ENCODE measurements around the gene FRG2B. TPM values are rescaled to one million over a fixed set of nuclear protein-coding genes. Genes with fewer than 3 reads are reported as not detected.
"Not testable (repeated sequence)": the region's sequence is repeated elsewhere in the genome, so short reads cannot be mapped to it uniquely, and the experiment has no call there.

Gene FRG2B
- not detected for total RNA-seq

DNA sequence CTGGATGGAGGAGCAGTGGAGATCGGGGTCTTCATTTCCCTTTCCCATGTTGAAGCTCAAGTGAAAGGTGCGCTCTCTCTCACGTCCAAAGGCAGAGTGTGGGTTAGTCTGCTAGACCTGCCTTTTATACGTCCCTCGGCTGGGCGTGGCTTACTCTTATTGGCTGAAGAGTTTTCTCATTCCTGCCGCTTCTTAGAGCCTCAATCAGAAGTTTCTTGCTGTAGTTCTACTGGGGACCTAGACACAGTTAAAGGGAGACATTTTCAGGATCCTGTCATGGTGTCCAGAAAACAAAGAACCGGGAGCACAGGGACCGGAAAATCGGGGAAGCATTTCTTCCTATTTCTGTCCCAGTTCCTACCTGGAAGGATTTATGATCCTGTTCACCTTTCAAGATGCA, at the start of gene FRG2B:
Gene FRG2B, minus strand, starts transcription at position 101 of the 400 bp plus-strand sequence. Its CDS starts 53 bp downstream, at position 48.
- CTCF ChIA-PET; H3K9me3 Mint-ChIP-seq; H3K4me1 Mint-ChIP-seq; POLR2A ChIA-PET; H3K4me3 Mint-ChIP-seq; DNase-seq; H3K27ac Mint-ChIP-seq; H3K27me3 Mint-ChIP-seq; H3K36me3 Mint-ChIP-seq (ENCODE audit: low read depth): not testable (repeated sequence)

GRCh38 chr10:133667446-133667845, 40.9 kb upstream of the FRG2B start:
- H3K9me3 Mint-ChIP-seq; H3K4me1 Mint-ChIP-seq; H3K27ac Mint-ChIP-seq; H3K4me3 Mint-ChIP-seq; DNase-seq; CTCF ChIA-PET; POLR2A ChIA-PET; H3K36me3 Mint-ChIP-seq (ENCODE audit: low read depth): not testable (repeated sequence)
- H3K27me3 Mint-ChIP-seq: peaks cover 11% of the 10 kb centered on the region

GRCh38 chr10:133663544-133664160, 37.1 kb upstream of the FRG2B start:
- H3K9me3 Mint-ChIP-seq; H3K27ac Mint-ChIP-seq; DNase-seq; H3K4me3 Mint-ChIP-seq; CTCF ChIA-PET; H3K4me1 Mint-ChIP-seq; H3K36me3 Mint-ChIP-seq (ENCODE audit: low read depth); POLR2A ChIA-PET: not testable (repeated sequence)
- H3K27me3 Mint-ChIP-seq: peaks cover 11% of the 10 kb centered on the region

GRCh38 chr10:133661122-133661521, 34.5 kb upstream of the FRG2B start:
- H3K4me3 Mint-ChIP-seq; H3K9me3 Mint-ChIP-seq; DNase-seq; CTCF ChIA-PET; H3K27ac Mint-ChIP-seq; H3K36me3 Mint-ChIP-seq (ENCODE audit: low read depth); POLR2A ChIA-PET; H3K4me1 Mint-ChIP-seq: not testable (repeated sequence)
- H3K27me3 Mint-ChIP-seq: peaks cover 11% of the 10 kb centered on the region

DNA sequence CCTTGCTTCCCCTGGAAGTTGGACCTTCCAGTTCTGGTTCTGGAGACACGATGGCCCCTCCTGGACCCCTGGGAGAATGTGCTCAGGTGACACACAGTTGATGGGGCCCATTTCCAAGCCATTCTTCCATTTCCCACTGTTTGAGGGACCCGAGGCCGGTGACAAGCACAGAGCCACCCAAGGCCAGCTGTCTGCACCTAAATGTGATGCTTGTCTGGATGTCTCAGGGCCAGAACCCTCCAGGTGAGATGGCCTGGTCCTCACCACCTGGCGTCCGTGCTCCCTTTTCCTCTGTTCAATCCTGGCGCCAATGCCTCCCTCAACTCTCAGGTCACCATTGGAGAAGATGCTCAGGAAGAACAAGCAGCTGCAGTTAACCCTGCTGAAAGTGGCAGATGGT, 33.9 kb upstream of the FRG2B start:
- not testable (repeated sequence) for DNase-seq

DNA sequence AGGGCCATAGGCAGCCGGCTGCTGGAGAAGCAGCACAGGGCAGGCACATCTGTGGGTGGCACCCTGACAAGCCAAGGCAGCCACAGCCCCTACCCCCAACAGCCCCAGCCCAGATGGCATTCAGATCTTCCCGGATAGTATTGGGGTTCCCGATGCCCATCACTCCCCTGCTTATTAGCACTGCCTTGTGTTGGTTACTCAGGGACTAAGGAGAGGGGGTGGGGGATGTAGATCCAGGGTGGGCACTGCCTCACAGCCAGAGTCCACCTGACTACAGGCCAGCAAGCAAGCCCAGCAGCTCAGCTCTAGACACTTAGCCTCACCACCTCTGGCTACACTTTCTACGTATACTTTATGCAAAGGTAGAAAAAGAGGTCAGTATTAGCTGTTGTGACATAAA, 30.7 kb upstream of the FRG2B start:
- H3K36me3 Mint-ChIP-seq (ENCODE audit: low read depth); H3K27me3 Mint-ChIP-seq; POLR2A ChIA-PET; DNase-seq; H3K4me1 Mint-ChIP-seq; CTCF ChIA-PET; H3K27ac Mint-ChIP-seq; H3K4me3 Mint-ChIP-seq; H3K9me3 Mint-ChIP-seq: not testable (repeated sequence)

More for the DNA sequence above, 33.9 kb upstream of the FRG2B start:
- H3K27me3 Mint-ChIP-seq: peaks cover 11% of the 10 kb centered on the region
- H3K4me1 Mint-ChIP-seq; POLR2A ChIA-PET; H3K27ac Mint-ChIP-seq; H3K9me3 Mint-ChIP-seq; H3K36me3 Mint-ChIP-seq (ENCODE audit: low read depth); CTCF ChIA-PET; H3K4me3 Mint-ChIP-seq: not testable (repeated sequence)

- not testable (repeated sequence) for H3K36me3 Mint-ChIP-seq (ENCODE audit: low read depth); DNase-seq
Measured at GRCh38 chr10:133648872-133649455, 22.4 kb upstream of the FRG2B start.

DNA sequence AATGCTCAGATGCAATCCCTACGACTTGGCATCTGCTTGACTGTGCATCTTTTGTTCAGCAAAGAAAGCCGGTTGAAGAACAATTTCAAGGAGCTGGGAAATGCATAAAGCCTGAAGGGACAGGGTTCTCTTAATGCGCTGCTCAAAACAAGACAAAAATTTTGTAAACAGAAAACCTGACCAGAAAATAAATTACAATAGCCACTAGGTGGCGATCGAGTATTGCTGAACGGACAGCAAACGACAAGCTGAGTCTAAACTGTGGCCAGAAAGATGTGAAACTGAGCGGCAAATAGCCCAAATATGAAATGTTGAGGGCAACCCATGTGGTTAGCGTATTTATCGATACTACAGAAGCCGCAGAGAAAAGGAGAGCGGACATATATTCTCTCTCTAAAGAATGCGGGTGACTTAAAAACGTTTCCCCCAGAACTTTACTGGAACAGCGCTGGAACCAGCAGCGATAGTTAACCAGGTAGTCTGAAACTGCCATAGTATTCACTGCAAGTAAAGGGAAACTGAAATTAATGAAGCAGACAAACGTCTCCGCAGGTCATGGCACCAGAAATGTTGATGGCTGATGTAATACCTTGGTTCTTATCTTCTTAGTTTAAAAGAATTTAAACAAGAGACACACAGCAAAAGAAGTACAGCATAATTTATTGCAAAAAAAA, 20.6 kb upstream of the FRG2B start:
- H3K27ac Mint-ChIP-seq; CTCF ChIA-PET; H3K27me3 Mint-ChIP-seq; POLR2A ChIA-PET; H3K4me1 Mint-ChIP-seq; H3K36me3 Mint-ChIP-seq (ENCODE audit: low read depth); H3K4me3 Mint-ChIP-seq; H3K9me3 Mint-ChIP-seq: not testable (repeated sequence)
- DNase-seq: peak; percentile 22

More at GRCh38 chr10:133648872-133649455, 22.4 kb upstream of the FRG2B start:
- CTCF ChIA-PET, H3K9me3 Mint-ChIP-seq, H3K4me1 Mint-ChIP-seq, H3K27me3 Mint-ChIP-seq, H3K4me3 Mint-ChIP-seq, H3K27ac Mint-ChIP-seq, POLR2A ChIA-PET: not testable (repeated sequence)

GRCh38 chr10:133637846-133638235, 11.2 kb upstream of the FRG2B start:
- DNase-seq; H3K27ac Mint-ChIP-seq; H3K4me3 Mint-ChIP-seq; H3K9me3 Mint-ChIP-seq; H3K36me3 Mint-ChIP-seq (ENCODE audit: low read depth); CTCF ChIA-PET; POLR2A ChIA-PET; H3K4me1 Mint-ChIP-seq: not testable (repeated sequence)
- H3K27me3 Mint-ChIP-seq: peaks cover 11% of the 10 kb centered on the region

- peak; percentile 16 for DNase-seq
- H3K27ac Mint-ChIP-seq; H3K4me1 Mint-ChIP-seq; POLR2A ChIA-PET; CTCF ChIA-PET; H3K9me3 Mint-ChIP-seq; H3K36me3 Mint-ChIP-seq (ENCODE audit: low read depth); H3K4me3 Mint-ChIP-seq: not testable (repeated sequence)
- peaks cover 11% of the 10 kb centered on the region for H3K27me3 Mint-ChIP-seq
Measured at GRCh38 chr10:133637202-133637845, 10.7 kb upstream of the FRG2B start.

DNA sequence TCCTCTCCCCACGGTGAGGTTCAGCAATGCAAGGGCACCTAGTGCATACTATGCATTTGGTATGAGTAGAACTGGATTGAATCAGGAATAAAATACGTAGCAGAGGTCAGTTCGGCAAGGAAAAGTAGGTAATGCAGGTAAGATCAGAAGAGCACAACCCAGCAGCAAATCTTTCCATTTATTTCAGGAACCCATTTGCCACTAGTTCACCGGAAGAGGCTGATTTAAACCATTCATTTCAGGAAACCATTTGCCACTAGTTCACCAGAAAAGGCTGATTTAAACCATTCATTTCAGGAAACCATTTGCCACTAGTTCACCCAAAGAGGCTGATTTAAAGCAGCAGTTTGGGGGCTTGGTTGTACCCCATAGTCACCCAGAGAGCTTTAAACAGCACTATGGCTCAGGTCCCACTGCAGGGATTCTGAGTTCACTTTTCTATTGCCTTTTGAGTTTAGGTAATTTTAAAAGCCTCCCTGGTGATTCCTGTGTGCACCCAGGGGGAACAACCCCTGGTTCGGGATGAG, 4.2 kb upstream of the FRG2B start:
- H3K27me3 Mint-ChIP-seq; H3K27ac Mint-ChIP-seq; POLR2A ChIA-PET; H3K4me1 Mint-ChIP-seq; CTCF ChIA-PET; H3K36me3 Mint-ChIP-seq (ENCODE audit: low read depth); H3K9me3 Mint-ChIP-seq; H3K4me3 Mint-ChIP-seq; DNase-seq: not testable (repeated sequence)

GRCh38 chr10:133622544-133622943, 4.1 kb downstream of the FRG2B start:
- H3K27me3 Mint-ChIP-seq; H3K4me1 Mint-ChIP-seq; DNase-seq; H3K4me3 Mint-ChIP-seq; H3K36me3 Mint-ChIP-seq (ENCODE audit: low read depth); H3K9me3 Mint-ChIP-seq; CTCF ChIA-PET; H3K27ac Mint-ChIP-seq; POLR2A ChIA-PET: not testable (repeated sequence)

DNA sequence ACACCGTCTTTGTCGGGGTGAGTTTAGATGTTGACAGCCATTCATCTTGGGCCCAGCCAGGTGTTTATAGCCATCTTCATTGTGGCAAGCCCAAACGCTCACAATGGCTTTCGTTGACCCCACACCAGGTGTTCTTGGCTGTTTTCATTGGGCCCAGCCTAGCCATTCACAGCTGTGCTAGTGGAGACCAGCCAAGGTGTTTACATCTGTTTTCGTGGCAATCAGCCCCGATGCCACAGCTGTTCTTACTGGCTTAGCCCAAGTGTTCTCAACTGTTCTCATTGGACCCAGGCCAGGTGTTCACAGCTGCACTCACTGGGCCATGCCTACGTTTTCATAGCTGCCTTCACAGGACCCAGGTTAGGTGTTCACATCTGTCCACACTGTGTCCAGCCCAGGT, 7.7 kb downstream of the FRG2B start:
- no peak for DNase-seq
- POLR2A ChIA-PET: no interaction called here
- Mint-ChIP-seq H3K27ac (no peak overlapping the region), H3K36me3 (ENCODE audit: low read depth) (no peaks in the 10 kb centered on the region), H3K9me3 (peaks cover 8% of the 10 kb centered on the region), H3K4me3 (no peak overlapping the region), H3K4me1 (peaks cover 1% of the 10 kb centered on the region), H3K27me3 (peaks cover 6% of the 10 kb centered on the region)
- CTCF ChIA-PET: interaction anchor here (0.9 kb wide), 1 partner anchor 10 kb away, joined by 3 read pairs; no protein-coding TSS in a partner anchor

All from activated CD4-positive, alpha-beta T cell treated with anti-CD3 and anti-CD28 coated beads, Interleukin-2, amount 10 ng/mL, durations not matched to agents 7 days and 5 days (primary cell).